Stimulated activated CD4-positive, alpha-beta T cell treated with anti-CD3 and anti-CD28 coated beads, Interleukin-4, amount 100 ng/mL, for 48 hours (primary cell): ENCODE data around the gene ADAMTS7.
"Not testable (repeated sequence)": the region's sequence is repeated elsewhere in the genome, so short reads cannot be mapped to it uniquely, and the experiment has no call there.

Experiments used
- DNase-seq, 2 donors: peaks; one replicate each; pipeline ENCODE4 v3.0.0-alpha.2; 2020; ENCODE audit warnings: low read depth in 2 of 2

The ADAMTS7 gene

GRCh38 chr15:78830514-78831228 is 19.4 kb upstream of the ADAMTS7 start:
- no peak for DNase-seq

DNA sequence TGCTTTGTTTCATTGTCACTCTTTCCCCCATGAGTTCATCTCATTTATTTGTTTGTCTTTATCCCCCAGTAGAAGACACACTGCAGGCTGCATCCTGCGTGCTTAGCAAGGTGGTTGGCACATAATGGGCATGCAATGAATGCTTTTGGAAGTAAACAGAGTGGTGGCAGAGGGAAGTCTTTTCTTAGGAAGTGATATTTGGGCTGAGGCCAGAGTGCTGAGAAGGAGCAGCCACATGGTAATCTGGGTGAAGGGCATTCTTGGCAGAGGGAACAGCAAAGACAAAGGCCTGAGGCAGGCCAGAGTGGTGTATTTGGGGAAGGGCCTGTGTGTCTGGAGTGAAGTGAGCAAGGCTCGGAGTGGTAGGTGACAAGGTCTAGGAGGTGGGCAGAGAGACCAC is 17.7 kb upstream of the ADAMTS7 start:
- no peak for DNase-seq

GRCh38 chr15:78822514-78822913 is 11.2 kb upstream of the ADAMTS7 start:
- no peak for DNase-seq

GRCh38 chr15:78811825-78812183 is 540 bp upstream of the ADAMTS7 start:
- no peak for DNase-seq

DNA sequence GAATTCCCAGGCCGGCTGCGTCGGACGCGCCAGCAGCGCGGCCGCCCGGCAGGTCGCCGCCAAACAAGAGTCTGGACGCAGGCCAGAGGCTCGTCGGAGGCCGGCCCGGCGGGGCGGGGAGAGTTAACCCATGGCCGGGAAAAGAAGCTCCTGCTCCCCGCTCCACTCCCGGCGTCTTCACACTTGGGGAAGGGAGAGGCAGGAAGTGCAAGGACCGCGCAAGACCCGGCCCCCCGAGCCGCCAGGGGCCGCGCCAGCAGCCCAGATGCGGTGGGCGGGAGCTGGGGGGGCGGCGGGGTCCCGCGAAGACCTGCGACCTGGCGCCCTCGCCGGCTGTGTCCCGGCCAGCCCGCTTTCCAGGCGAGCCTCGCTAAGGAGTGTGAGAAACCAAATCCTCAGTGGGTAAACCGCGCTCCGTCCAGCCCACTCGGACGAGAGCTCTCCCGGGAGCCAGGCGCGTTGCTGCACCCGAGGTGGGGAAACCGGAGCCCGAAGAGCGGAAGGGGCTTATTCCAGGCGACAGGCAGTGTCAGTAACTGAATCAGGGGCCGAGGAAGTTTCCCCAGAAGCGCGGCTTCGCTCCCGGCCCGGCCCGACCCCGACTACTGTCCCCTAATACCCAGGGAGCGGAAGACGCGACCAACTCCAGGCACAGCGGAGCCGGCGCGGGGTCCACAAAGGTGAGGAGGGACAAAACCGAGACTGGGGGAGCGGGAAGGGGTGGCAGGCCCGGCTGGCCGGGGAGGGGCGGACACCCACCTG is 721 bp downstream of the ADAMTS7 start:
- no peak for DNase-seq

DNA sequence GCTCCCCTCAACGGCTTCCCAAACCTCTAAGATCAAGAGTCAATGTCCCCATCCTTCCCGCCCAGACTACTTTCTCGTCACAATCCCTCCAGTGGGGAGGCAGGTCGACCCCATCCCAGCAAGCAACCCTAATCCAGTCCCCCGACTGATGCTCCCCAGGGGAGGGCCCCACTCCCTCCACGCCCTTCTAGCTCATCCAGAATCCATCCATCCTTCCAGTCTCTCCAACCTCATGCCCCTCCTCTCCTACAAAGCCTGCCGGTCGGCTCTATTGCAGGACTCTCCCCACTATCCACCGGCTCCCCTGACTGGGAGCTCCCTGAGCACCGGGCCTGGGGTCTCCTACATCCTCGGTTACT is 1.3 kb downstream of the ADAMTS7 start:
- no peak for DNase-seq

DNA sequence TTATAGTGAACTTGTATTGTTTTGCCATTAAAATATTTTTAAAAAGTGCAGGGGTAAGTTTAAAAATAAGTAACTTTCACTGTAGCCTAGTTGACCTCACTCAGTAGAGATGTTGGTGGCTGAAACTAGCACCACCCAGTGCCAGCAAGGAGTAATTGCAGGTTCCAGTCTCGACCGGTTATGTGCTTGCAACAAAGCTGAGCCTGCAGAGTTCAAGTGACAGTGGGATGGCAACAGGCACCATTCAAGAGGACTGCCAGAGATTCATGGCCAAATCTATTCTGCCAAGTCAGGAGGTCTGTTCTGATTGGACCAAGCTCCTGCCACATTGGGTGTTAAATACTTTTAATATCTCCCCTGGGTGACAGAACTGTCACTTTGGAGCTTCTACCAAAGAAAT is 2.7 kb downstream of the ADAMTS7 start:
- peak in 1 of 2 donors; percentile 18 for DNase-seq

GRCh38 chr15:78807359-78807758 is 3.9 kb downstream of the ADAMTS7 start:
- DNase-seq: no peak

DNA sequence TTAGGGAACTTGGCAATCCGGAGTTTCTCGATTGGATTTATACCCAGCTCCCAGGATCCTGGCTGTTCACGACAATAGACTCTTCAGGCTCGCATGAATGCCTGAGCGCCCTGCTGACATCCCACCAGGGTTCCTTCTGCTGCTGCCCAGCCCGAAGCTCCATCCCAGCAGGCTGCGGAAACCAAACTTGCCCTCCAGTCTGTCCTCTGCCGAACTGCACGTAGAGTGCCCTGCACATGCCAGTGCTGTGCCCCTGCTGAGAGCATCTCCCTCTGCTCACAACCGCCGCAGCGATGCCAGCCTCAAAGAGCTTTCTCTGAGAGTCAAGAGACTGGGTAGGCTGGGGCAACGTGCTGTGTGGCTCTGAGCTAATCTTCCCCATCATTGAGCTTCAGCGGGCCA is 6.9 kb downstream of the ADAMTS7 start:
- DNase-seq: no peak

DNA sequence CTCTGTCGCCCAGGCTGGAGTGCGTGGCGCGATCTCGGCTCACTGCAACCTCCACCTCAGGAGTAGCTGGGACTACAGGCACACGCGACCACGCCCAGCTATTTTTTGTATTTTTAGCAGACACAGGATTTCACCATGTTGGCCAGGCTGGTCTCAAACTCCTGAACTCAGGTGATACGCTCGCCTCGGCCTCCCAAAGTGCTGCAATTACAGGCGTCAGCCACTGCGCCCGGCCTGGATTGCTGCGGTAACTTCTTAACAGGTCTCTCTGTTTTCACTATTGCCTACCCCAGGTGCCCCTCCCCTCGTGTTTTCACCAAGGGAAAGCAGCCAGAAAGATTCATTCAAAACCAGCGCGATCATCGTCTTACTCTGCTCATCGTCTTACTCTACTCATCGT is 10.5 kb downstream of the ADAMTS7 start:
- DNase-seq: no peak

- DNase-seq: no peak
Observed at GRCh38 chr15:78800189-78800588, 11.1 kb downstream of the ADAMTS7 start.

- not testable (repeated sequence) for DNase-seq
Observed at GRCh38 chr15:78799102-78799501, 12.2 kb downstream of the ADAMTS7 start.

GRCh38 chr15:78798355-78798754 is 12.9 kb downstream of the ADAMTS7 start:
- DNase-seq: not testable (repeated sequence)

- no peak for DNase-seq
Observed at GRCh38 chr15:78797951-78798350, 13.3 kb downstream of the ADAMTS7 start.

DNA sequence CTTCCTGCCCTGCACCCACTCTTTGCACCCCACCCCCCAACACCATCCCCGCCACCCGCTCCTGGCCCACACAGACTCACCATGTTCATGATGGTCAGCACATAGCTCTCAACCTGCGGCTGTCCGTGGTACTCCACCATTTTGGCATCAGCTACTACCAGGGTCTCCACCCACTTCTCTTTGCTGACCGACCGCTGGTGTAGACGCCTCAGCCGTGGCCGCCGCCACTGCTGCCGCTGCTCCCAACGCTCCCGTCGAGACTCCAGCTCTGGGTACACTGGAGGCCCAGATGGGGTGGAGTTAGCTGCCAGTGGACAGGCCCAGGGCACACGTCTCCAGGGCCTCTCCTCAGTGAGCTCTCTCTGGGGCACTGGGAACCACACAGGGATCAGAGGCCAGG is 14.8 kb downstream of the ADAMTS7 start:
- DNase-seq: no peak

- no peak for DNase-seq
Observed at GRCh38 chr15:78795043-78795442, 16.2 kb downstream of the ADAMTS7 start.

- not testable (repeated sequence) for DNase-seq
Observed at GRCh38 chr15:78794446-78794845, 16.8 kb downstream of the ADAMTS7 start.

DNA sequence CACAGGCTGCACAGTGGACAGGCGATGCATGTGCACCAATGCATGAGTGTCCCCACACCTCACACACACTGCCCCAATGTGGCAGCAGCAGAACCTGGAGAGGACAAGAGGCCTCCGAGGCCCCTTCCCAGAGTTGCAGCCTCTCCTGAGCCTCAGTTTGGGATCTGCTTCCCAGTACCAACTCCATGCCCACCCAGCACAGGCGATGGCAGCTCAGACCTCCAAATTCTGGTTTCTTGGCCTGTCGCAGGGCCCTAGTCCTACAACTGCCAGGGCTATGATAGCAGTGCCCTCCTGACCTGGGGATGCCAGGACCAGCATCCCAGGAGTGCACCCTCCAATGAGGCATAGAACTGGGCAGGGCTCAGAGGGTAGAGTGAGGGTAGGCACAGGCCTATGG is 19.9 kb downstream of the ADAMTS7 start:
- DNase-seq: no peak

- DNase-seq: peak in 1 of 2 donors; percentile 20
Observed at GRCh38 chr15:78790027-78790426, 21.2 kb downstream of the ADAMTS7 start.

DNA sequence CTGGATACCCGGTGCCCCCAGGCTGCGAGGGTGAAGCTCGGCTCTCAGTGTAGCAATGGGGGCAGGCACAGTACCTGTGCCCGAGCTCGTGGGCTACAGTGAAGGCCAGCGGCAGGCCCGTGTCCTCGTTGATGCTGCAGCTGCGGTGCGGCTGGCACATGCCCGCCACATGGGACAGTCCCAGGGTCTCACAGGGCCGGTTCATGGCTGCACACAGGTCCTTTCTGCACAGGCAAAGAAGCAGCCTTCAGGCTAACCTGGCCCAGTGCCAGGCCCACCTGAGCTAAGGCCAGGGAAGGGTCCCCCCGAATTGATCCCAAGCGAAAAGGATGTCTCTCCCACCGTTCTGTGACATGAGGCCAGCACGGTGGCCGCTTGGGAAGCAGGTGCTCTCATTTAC is 21.6 kb downstream of the ADAMTS7 start:
- DNase-seq: no peak

- DNase-seq: no peak
Observed at GRCh38 chr15:78788016-78788660, 23.1 kb downstream of the ADAMTS7 start.

GRCh38 chr15:78782402-78782801 is 28.9 kb downstream of the ADAMTS7 start:
- not testable (repeated sequence) for DNase-seq

GRCh38 chr15:78781381-78781780 is 29.9 kb downstream of the ADAMTS7 start:
- DNase-seq: not testable (repeated sequence)
